Uterus (tissue), 4 donors: ENCODE results near the gene AARS1. TPM values are rescaled to one million over a fixed set of nuclear protein-coding genes. Genes with fewer than 3 reads are reported as not detected.
"Not testable (repeated sequence)": the region's sequence is repeated elsewhere in the genome, so short reads cannot be mapped to it uniquely, and the experiment has no call there.

ENCODE experiments used
- DNase-seq, 2 donors: peaks; one replicate each; pipeline ENCODE4 v3.0.0-alpha.2; 2019 to 2020
- H3K27ac ChIP-seq, 2 donors: fragments of 200-600 bp; sonication (generic); 1 replicate in 1 of 2; 2 replicates in 1 of 2; pipeline ENCODE4 v1.5.1; 2016 to 2018
- H3K27me3 ChIP-seq, 2 donors: fragments of 200-600 bp; sonication (generic); one replicate each; pipeline ENCODE4 v1.5.1; 2018 to 2019; ENCODE audit warnings: control low read depth in 1 of 2
- H3K36me3 ChIP-seq, 2 donors: fragments of 200-600 bp; sonication (generic); one replicate each; pipeline ENCODE4 v1.5.1; 2019; ENCODE audit warnings: control low read depth in 1 of 2
- H3K4me1 ChIP-seq, 2 donors: fragments of 200-600 bp; sonication (generic); one replicate each; pipeline ENCODE4 v1.5.1; 2018 to 2019; ENCODE audit warnings: control low read depth in 1 of 2
- H3K4me3 ChIP-seq, 2 donors: fragments of 200-600 bp; sonication (generic); 1 replicate in 1 of 2; 2 replicates in 1 of 2; pipeline ENCODE4 v1.5.1; 2018 to 2019; ENCODE audit warnings: mild to moderate bottlenecking in 1 of 2
- H3K9me3 ChIP-seq, 2 donors: fragments of 200-600 bp; sonication (generic); one replicate each; pipeline ENCODE4 v1.5.1; 2019; ENCODE audit warnings: control low read depth in 1 of 2
- CTCF ChIP-seq, 4 experiments: fragments of 200-600 bp in 2 of 4; fragments of 450-650 bp in 2 of 4; sonication (generic) in 2 of 4; IDR thresholded peaks; one replicate each; pipeline ENCODE4 v1.5.1; 2016 to 2019; ENCODE audit warnings: antibody characterized with exemption in 4 of 4, mild to moderate bottlenecking in 2 of 4, moderate library complexity in 1 of 4
- POLR2A ChIP-seq, 2 donors: fragments of 450-650 bp; IDR thresholded peaks; one replicate each; pipeline ENCODE4 v1.6.1; 2016; ENCODE audit warnings: antibody characterized with exemption in 2 of 2, mild to moderate bottlenecking in 1 of 2, moderate library complexity in 1 of 2
- intact Hi-C: fragments of 100-400 bp; cut with DNase I; formaldehyde crosslinking; loops from one replicate; pipeline ENCODE4 v1.15.1; 2023; ENCODE audit warnings: low total_unique reads
- total RNA-seq, 4 donors: library from RNA; depleted of rRNA in 3 of 4; stranded (reverse); fragments of >200 nt in 3 of 4; gene quantifications; one replicate each; pipeline versions ENCODE4 v1.1.0 to v1.2.4, GENCODE V29; 2014 to 2023
- donor health status: DM: yes; HTN: yes; CAD: no.

AARS1 gene
- total RNA-seq, 4 donors from 2014 or later, result 32.5 to 99.4 (median 62.5) TPM

GRCh38 chr16:70290949-70291519, 1.7 kb upstream of the AARS1 start:
- peaks cover 0 to 9% of the 10 kb centered on the region in 2 donors for H3K4me1 ChIP-seq
- no peak overlapping the region for H3K4me3 ChIP-seq
- H3K36me3 ChIP-seq, result no peaks in the 10 kb centered on the region
- no peak for DNase-seq
- no peaks in the 10 kb centered on the region for H3K9me3 ChIP-seq
- intact Hi-C loops, result no loop called here
- no peak for TF ChIP-seq POLR2A (IDR thresholded peaks at IDR 0.05)
- no peak for TF ChIP-seq CTCF (IDR thresholded peaks at IDR 0.05)
- H3K27me3 ChIP-seq, result no peaks in the 10 kb centered on the region
- H3K27ac ChIP-seq, result no peak overlapping the region

- H3K4me3 ChIP-seq, H3K9me3 ChIP-seq, H3K36me3 ChIP-seq, DNase-seq, H3K27ac ChIP-seq, H3K27me3 ChIP-seq, H3K4me1 ChIP-seq, intact Hi-C loops: not testable (repeated sequence)
Observed at GRCh38 chr16:70287304-70287971, 1.9 kb downstream of the AARS1 start.

DNA sequence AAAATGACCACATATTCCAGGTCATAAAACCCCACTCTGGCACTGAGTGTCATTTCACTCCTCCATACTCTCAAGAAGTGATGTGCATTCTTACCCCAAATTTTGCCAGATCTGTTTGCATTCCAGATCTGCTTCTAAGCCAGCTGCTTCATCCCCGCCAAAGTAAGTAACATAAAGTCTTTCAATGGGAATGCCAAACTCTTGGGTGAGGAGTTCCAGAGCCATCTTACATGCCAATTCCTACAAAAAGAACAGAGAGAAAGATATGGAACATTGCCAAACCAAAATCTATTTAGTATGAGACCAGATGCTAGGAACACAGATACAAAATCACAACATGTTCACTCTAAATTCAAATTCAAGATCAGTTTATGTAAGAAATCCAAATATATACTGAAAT, 12.9 kb downstream of the AARS1 start:
- DNase-seq, result no peak
- intact Hi-C loops, result no loop called here
- H3K27me3 ChIP-seq, result no peaks in the 10 kb centered on the region
- no peaks in the 10 kb centered on the region for H3K4me1 ChIP-seq
- H3K4me3 ChIP-seq, result no peak overlapping the region
- H3K36me3 ChIP-seq, result no peaks in the 10 kb centered on the region
- no peak overlapping the region for H3K27ac ChIP-seq
- no peak for TF ChIP-seq POLR2A (IDR thresholded peaks at IDR 0.05)
- TF ChIP-seq CTCF (IDR thresholded peaks at IDR 0.05), result no peak
- no peaks in the 10 kb centered on the region for H3K9me3 ChIP-seq

- no peak overlapping the region for H3K27ac ChIP-seq
- no peaks in the 10 kb centered on the region for H3K27me3 ChIP-seq
- no peak for TF ChIP-seq POLR2A (IDR thresholded peaks at IDR 0.05)
- TF ChIP-seq CTCF (IDR thresholded peaks at IDR 0.05), result no peak
- H3K4me1 ChIP-seq, result no peaks in the 10 kb centered on the region
- H3K9me3 ChIP-seq, result no peaks in the 10 kb centered on the region
- intact Hi-C loops, result no loop called here
- no peak overlapping the region for H3K4me3 ChIP-seq
- DNase-seq, result no peak
- no peaks in the 10 kb centered on the region for H3K36me3 ChIP-seq
Observed at GRCh38 chr16:70271696-70272095, 17.6 kb downstream of the AARS1 start.

- no peaks in the 10 kb centered on the region for H3K36me3 ChIP-seq
- no peak for TF ChIP-seq POLR2A (IDR thresholded peaks at IDR 0.05)
- no peak for TF ChIP-seq CTCF (IDR thresholded peaks at IDR 0.05)
- no peak overlapping the region for H3K4me3 ChIP-seq
- H3K27me3 ChIP-seq, result no peaks in the 10 kb centered on the region
- no peaks in the 10 kb centered on the region for H3K4me1 ChIP-seq
- intact Hi-C loops, result no loop called here
- no peaks in the 10 kb centered on the region for H3K9me3 ChIP-seq
- H3K27ac ChIP-seq, result no peak overlapping the region
- no peak for DNase-seq
Observed at GRCh38 chr16:70270176-70270575, 19.1 kb downstream of the AARS1 start.
